WI38 (cell line): Measurements from ENCODE around the gene ROBO3.

Source experiments
- H3K4me3 ChIP-seq: 2 replicates; pipeline ENCODE4 v1.5.1; 2011; ENCODE audit warnings: low read depth, mild to moderate bottlenecking, control low read depth, low read length
- CTCF ChIP-seq: IDR thresholded peaks from 2 replicates; pipeline ENCODE4 v1.5.1; 2012; ENCODE audit warnings: low read depth, mild to moderate bottlenecking, control low read depth, low read length

The ROBO3 gene

DNA sequence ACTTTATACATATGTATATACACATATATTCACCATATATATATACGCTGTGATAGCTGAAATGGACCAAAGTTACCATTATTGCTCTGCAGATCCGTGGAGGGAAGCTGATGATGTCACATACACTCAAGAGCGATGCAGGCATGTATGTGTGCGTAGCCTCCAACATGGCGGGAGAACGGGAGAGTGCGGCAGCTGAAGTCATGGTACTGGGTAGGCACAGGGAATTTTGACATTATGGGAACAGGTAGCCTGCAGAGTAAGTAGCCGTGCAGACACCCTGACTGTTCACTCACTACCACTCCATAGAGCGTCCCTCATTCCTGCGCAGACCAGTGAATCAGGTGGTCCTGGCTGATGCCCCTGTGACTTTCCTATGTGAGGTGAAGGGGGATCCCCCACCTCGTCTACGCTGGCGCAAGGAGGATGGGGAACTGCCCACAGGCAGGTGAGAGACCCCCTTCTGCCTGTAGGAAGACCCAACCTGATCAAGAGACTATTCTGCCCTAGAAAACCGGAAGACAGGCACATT, 4.7 kb downstream of the ROBO3 start:
- TF ChIP-seq CTCF = no peak
- H3K4me3 ChIP-seq = no peak overlapping the region

DNA sequence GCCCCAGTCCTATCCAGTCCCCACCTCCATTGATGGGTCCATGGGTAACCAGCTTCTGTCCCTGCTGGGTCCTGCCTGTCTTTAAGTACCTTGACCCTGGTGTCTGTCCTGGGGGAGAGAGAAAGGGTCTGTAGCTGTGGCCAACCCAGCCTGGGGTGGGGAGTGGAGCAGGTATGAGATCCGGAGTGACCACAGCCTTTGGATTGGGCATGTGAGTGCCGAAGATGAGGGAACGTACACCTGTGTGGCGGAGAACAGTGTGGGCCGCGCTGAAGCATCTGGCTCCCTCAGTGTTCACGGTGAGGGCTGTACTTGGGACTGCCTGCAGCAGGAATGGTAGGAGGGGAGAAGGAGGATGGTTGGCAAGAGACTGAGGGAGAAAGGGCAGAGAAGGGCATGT, 5.2 kb downstream of the ROBO3 start:
- H3K4me3 ChIP-seq = no peak overlapping the region
- no peak for TF ChIP-seq CTCF

- no peak for TF ChIP-seq CTCF
- H3K4me3 ChIP-seq = no peak overlapping the region
Observed at GRCh38 chr11:124872280-124872679, 7.0 kb downstream of the ROBO3 start.

DNA sequence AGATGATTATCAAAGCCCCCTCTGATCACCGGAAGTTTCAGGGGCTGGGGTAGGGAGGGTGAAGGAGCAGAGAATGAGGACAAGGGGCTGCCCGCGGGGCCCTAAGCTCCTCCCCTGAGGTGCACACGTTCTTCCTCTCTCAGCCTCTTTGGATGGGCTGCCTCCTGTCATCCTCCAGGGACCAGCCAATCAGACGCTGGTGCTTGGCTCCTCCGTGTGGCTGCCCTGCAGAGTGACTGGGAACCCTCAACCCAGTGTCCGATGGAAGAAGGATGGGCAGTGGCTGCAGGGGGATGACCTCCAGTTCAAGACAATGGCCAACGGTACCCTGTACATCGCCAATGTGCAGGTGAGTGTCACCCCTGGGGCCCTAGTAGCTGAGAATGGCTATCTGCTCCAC, 7.5 kb downstream of the ROBO3 start:
- no peak for TF ChIP-seq CTCF
- H3K4me3 ChIP-seq = no peak overlapping the region

DNA sequence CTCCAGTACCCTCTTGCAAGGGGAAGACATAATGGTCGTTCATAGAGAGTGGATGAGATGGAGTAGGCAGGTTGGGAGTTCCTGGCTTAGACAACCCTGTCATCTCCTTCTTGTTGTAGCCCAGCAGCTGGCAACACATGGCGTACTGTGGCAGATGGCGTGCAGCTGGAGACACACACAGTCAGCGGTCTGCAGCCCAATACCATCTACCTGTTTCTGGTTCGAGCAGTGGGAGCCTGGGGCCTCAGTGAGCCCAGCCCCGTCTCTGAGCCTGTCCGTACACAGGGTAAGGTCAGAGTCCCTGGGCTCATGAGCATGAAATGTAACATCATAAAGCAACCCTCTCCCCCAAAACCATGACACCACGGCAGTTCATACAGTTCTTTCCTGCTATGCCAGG, 8.7 kb downstream of the ROBO3 start:
- TF ChIP-seq CTCF = no peak

GRCh38 chr11:124874571-124875255, 9.5 kb downstream of the ROBO3 start:
- no peak for TF ChIP-seq CTCF
- H3K4me3 ChIP-seq = no peak overlapping the region

More for the DNA sequence above, 8.7 kb downstream of the ROBO3 start:
- no peak overlapping the region for H3K4me3 ChIP-seq

DNA sequence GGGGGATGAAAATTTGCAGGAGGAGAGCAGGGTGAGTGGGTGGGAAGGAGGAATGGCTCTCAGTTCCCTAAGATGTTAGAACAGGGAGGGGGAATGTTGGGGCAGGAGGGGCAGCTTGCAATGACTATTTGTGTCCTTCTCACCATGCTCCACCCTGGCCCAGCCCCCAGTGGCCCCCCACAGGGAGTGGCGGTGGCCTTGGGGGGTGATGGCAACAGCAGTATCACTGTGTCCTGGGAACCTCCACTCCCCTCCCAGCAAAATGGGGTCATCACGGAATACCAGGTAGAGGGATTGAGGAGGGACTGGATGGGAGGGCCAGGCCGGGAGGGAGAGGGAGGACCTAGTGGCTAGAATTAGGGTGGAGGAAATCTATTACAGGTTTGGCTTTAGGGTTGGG, 10.2 kb downstream of the ROBO3 start:
- H3K4me3 ChIP-seq = peak overlapping the region; percentile 69
- no peak for TF ChIP-seq CTCF
